HEK293 (cell line): ENCODE data around the gene SSC4D.
"Not testable (repeated sequence)": the region's sequence is repeated elsewhere in the genome, so short reads cannot be mapped to it uniquely, and the experiment has no call there.

Source experiments
- CTCF ChIA-PET: fragments of 350-600 bp; formaldehyde crosslinking; extraction: SDS; loops from one replicate; lab custom pipeline; 2021; ENCODE audit warnings: antibody characterized with exemption; lab: Yijun Ruan, JAX
- POLR2A ChIA-PET: fragments of 300-600 bp; formaldehyde crosslinking; extraction: SDS; loops from one replicate; lab custom pipeline; 2020; ENCODE audit warnings: antibody characterized with exemption, inconsistent platforms; lab: Yijun Ruan, JAX
- H3K27ac ChIP-seq: fragments of 200-500 bp; sonication (Bioruptor generic); 2 replicates; pipeline ENCODE4 v1.5.1; 2014; ENCODE audit warnings: low read depth, low read length, control low read depth, inconsistent platforms; ENCODE audit errors: extremely low read depth
- H3K36me3 ChIP-seq, 2 experiments: fragments of 200-500 bp in 1 of 2; sonication (Bioruptor generic) in 1 of 2; 1 replicate in 1 of 2; 2 replicates in 1 of 2; pipeline ENCODE4 v1.5.1; 2014 to 2017; ENCODE audit warnings: inconsistent platforms in 2 of 2, low read length in 2 of 2; ENCODE audit not compliant: control insufficient read depth in 2 of 2, insufficient read depth in 1 of 2
- H3K4me1 ChIP-seq: fragments of 200-500 bp; sonication (Bioruptor generic); 2 replicates; pipeline ENCODE4 v1.5.1; 2014; ENCODE audit warnings: mild to moderate bottlenecking, low read length, inconsistent platforms; ENCODE audit not compliant: control insufficient read depth, insufficient read depth
- H3K4me3 ChIP-seq: 2 replicates; pipeline ENCODE4 v1.5.1; 2011; ENCODE audit warnings: low read depth, mild to moderate bottlenecking, control low read depth, low read length, moderate library complexity
- H3K9me3 ChIP-seq: fragments of 200-500 bp; sonication (Bioruptor generic); 2 replicates; pipeline ENCODE4 v1.5.1; 2014; ENCODE audit warnings: low read depth, low read length, inconsistent platforms; ENCODE audit not compliant: control insufficient read depth, insufficient read depth
- BCL11A ChIP-seq: fragments of 450-650 bp; formaldehyde crosslinking; IDR thresholded peaks from 2 replicates; pipeline ENCODE4 v1.5.1; 2016; ENCODE audit warnings: low read depth, missing biosample characterization, missing genetic modification characterization
- BCL11B ChIP-seq: fragments of 450-650 bp; formaldehyde crosslinking; IDR thresholded peaks from 2 replicates; pipeline ENCODE4 v1.5.1; 2016; ENCODE audit warnings: low read depth, missing biosample characterization, missing genetic modification characterization
- KLF7 ChIP-seq: fragments of 450-650 bp; formaldehyde crosslinking; IDR thresholded peaks from 2 replicates; pipeline ENCODE4 v1.5.1; 2016; ENCODE audit warnings: missing biosample characterization, missing genetic modification characterization, borderline replicate concordance
- OSR2 ChIP-seq: fragments of 450-650 bp; formaldehyde crosslinking; IDR thresholded peaks from 2 replicates; pipeline ENCODE4 v1.5.1; 2016; ENCODE audit warnings: missing biosample characterization, missing genetic modification characterization
- SALL2 ChIP-seq: fragments of 450-650 bp; formaldehyde crosslinking; IDR thresholded peaks from 2 replicates; pipeline ENCODE4 v1.5.0; 2017; ENCODE audit warnings: missing biosample characterization, mild to moderate bottlenecking, missing genetic modification characterization, borderline replicate concordance
- TCF7L2 ChIP-seq: IDR thresholded peaks from 2 replicates; pipeline ENCODE4 v1.6.1; 2011; ENCODE audit warnings: low read depth, mild to moderate bottlenecking, inconsistent platforms, low read length, moderate library complexity, borderline replicate concordance
- YY1 ChIP-seq: fragments of 450-650 bp; formaldehyde crosslinking; IDR thresholded peaks from 2 replicates; pipeline ENCODE4 v1.5.1; 2018; ENCODE audit warnings: missing biosample characterization, missing genetic modification characterization
- ZNF416 ChIP-seq: fragments of 450-650 bp; formaldehyde crosslinking; IDR thresholded peaks from 2 replicates; pipeline ENCODE4 v1.5.1; 2016; ENCODE audit warnings: missing biosample characterization, missing genetic modification characterization
- ZNF548 ChIP-seq: fragments of 450-650 bp; formaldehyde crosslinking; IDR thresholded peaks from 2 replicates; pipeline ENCODE4 v1.5.1; 2016; ENCODE audit warnings: missing biosample characterization, missing genetic modification characterization
- ZNF654 ChIP-seq: fragments of 450-650 bp; formaldehyde crosslinking; IDR thresholded peaks from 2 replicates; pipeline ENCODE4 v1.5.1; 2016; ENCODE audit warnings: low read depth, missing biosample characterization, missing genetic modification characterization
- ZSCAN30 ChIP-seq: fragments of 450-650 bp; IDR thresholded peaks from 2 replicates; pipeline ENCODE4 v1.5.1; 2018; ENCODE audit warnings: missing biosample characterization, mild to moderate bottlenecking, missing genetic modification characterization, moderate library complexity
- TF ChIP-seq, protein P1 (sequence below): fragments of 450-650 bp; formaldehyde crosslinking; IDR thresholded peaks from 2 replicates; pipeline ENCODE4 v1.5.1; 2016; ENCODE audit warnings: missing biosample characterization, missing genetic modification characterization

The SSC4D gene

DNA sequence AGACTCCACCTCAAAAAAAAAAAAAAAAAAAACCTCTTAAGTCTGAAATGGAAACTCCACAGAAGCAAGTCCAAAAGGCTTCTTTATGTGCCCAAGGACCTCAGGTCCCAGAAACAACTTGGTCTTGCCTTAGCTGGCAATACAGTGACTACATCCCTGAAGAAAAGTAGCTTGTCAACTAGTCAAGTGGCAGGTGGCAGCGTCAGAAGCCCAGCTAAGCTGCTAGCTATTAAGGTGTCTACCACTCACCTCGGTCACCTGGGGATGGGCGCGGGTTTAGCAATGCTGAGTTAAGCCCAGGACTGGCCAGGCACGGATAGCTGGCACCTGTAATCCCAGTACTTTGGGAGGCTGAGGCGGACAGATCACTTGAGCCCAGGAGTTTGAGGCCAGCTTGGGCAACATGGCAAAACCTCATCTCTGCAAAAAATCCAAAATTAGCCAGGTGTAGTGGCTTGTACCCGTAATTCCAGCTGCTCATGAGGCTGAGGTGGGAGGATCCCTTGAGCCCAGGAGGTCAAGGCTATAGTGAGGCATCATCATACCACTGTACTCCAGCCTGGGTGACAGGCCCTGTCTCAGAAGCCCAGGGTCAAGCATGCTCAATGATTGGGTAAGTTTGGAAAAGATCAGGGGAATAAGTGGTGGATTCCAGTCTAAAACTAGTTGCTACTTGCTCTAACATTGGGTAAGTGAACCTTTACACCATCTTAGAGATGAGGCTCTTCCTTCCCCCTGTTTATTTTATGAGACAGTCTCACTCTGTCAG lies 29.8 kb upstream of the SSC4D start:
- H3K4me3 ChIP-seq, H3K9me3 ChIP-seq, H3K27ac ChIP-seq, H3K4me1 ChIP-seq, POLR2A ChIA-PET, CTCF ChIA-PET, H3K36me3 ChIP-seq: not testable (repeated sequence)

DNA sequence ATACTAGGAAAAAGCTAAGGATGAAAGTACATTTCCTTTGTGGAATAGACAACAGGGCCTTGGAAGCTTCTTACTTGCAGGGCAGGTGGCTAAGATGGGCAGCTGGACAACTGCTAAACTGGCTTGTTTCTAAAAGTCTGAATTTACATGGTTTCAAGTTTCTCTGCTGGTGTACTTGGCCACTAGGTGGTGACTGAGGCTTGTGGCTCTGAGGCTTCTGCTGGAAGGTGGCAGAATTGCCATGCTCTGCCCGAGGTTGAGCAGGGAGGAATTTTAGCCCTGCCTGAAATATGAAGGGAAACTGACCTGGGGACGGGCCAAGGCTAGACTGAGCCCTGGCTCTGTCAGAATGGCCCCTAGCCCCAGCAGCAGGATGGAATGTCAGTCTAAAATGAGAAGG lies 28.4 kb upstream of the SSC4D start:
- H3K4me1 ChIP-seq, H3K9me3 ChIP-seq, H3K27ac ChIP-seq, H3K36me3 ChIP-seq, H3K4me3 ChIP-seq, POLR2A ChIA-PET, CTCF ChIA-PET: not testable (repeated sequence)
- TF ChIP-seq ZNF654 (tag by site-specific recombination) (peak; percentile 64), ZSCAN30 (0 out of 2 replicates have a peak, but pooled peaks have one; percentile 20)
- TF ChIP-seq, protein P1, sequence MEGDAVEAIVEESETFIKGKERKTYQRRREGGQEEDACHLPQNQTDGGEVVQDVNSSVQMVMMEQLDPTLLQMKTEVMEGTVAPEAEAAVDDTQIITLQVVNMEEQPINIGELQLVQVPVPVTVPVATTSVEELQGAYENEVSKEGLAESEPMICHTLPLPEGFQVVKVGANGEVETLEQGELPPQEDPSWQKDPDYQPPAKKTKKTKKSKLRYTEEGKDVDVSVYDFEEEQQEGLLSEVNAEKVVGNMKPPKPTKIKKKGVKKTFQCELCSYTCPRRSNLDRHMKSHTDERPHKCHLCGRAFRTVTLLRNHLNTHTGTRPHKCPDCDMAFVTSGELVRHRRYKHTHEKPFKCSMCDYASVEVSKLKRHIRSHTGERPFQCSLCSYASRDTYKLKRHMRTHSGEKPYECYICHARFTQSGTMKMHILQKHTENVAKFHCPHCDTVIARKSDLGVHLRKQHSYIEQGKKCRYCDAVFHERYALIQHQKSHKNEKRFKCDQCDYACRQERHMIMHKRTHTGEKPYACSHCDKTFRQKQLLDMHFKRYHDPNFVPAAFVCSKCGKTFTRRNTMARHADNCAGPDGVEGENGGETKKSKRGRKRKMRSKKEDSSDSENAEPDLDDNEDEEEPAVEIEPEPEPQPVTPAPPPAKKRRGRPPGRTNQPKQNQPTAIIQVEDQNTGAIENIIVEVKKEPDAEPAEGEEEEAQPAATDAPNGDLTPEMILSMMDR (tag by site-specific recombination), result peak; percentile 43; the same call in 1 of the 2 replicates

DNA sequence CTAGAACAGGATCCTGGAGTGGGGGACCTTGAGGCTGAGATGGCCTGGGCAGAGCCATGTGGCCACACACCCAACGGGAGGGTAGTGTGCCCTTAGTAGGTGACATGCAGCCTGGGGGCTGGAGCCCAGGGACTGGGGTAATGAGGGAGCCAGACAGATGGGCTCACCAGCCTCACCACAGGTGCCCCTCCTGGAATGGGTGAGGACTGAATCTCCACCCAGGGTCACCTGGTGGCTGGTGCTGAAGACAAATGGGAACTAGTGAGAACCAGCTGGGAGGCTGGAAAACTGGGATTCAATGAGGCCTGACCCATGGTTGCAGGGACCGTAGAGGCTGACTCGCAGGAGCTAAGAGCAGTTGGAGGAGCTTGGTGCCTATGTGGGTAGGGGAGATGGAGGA lies 21.3 kb upstream of the SSC4D start:
- ChIA-PET POLR2A (no interaction called here), CTCF (no interaction called here)
- TF ChIP-seq SALL2 (tag by site-specific recombination) (no peak), ZNF548 (tag by site-specific recombination) (no peak), ZNF416 (tag by site-specific recombination) (no peak), TCF7L2 (no peak), BCL11A (tag by site-specific recombination) (no peak), KLF7 (tag by site-specific recombination) (no peak), BCL11B (tag by site-specific recombination) (no peak)
- Histone ChIP-seq H3K4me3 (no peak overlapping the region), H3K27ac (no peak overlapping the region), H3K9me3 (no peaks in the 10 kb centered on the region), H3K4me1 (no peaks in the 10 kb centered on the region), H3K36me3 (no peaks in the 10 kb centered on the region; a peak in 1 of 3 replicates)

DNA sequence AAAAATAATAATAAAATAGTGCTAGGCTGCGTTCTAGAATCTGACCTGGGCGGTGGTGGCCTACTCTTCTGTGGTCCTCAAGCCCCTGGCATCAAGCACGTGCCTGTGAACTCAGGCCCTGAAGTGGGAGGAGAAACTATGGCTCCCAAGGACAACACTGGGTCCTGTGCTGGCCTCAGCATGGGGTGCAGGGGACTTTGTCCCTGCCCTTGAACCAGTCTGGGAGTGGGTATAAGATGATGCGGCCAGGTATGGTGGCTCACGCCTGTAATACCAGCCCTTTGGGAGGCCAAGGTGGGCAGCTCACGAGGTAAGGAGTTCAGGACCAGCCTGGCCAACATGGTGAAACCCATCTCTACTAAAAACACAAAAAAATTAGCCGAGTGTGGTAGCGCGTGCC lies 20.7 kb upstream of the SSC4D start:
- Histone ChIP-seq H3K27ac (no peak overlapping the region), H3K9me3 (no peaks in the 10 kb centered on the region), H3K4me1 (no peaks in the 10 kb centered on the region), H3K36me3 (no peaks in the 10 kb centered on the region), H3K4me3 (no peak overlapping the region)
- TF ChIP-seq OSR2 (tag by site-specific recombination), result no peak
- no peak for TF ChIP-seq YY1 (tag by site-specific recombination)
- ChIA-PET POLR2A (no interaction called here), CTCF (interaction anchor here (0.7 kb wide), 1 partner anchor 244 kb away, joined by 3 read pairs; no protein-coding TSS in a partner anchor)
